Activated CD4-positive, CD25-positive, alpha-beta regulatory T cell treated with anti-CD3 and anti-CD28 coated beads, Interleukin-2, amount 50 U/mL, for 72 hours (primary cell): ENCODE measurements around the gene CNRIP1.

Source experiments
- DNase-seq: peaks from one replicate; pipeline ENCODE4 v3.0.0; 2021

The CNRIP1 gene

DNA sequence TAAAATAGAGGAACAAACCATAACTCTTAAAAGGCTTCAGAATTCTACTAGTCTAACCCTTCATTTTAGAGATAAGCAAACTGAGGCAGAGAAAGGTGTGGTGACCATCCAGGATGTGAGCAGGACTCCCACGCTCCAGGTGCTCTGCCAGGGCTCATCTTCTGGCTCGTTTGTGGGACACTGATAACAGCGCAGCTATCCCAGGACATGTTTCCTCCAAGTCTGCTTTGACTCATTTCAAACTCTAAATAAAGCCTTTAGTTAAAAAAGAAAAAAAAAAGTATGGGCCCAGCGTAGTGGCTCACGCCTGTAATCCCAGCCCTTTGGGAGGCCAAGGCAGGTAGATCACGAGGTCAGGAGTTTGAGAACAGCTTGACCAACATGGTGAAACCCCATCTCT, 28.4 kb downstream of the CNRIP1 start:
- no peak for DNase-seq

DNA sequence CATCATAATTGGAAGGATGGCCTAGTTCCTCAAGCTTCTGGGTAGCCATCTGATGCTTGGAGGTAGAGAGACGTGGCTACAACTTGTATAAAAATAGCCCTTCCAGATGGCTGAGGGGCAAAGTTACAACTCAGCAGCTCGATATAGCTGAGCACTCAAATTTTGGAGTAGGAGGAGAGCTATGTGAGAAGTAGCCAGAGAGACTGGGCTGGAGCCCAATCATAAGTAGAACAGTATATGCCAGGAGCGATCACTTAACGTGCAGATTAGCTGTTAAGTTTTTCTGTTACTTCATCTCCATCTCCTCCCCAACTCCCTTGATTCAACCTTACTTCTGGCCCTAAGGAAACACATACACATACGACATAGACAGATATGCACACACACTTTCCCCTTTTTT, 28.8 kb downstream of the CNRIP1 start:
- DNase-seq, result no peak

DNA sequence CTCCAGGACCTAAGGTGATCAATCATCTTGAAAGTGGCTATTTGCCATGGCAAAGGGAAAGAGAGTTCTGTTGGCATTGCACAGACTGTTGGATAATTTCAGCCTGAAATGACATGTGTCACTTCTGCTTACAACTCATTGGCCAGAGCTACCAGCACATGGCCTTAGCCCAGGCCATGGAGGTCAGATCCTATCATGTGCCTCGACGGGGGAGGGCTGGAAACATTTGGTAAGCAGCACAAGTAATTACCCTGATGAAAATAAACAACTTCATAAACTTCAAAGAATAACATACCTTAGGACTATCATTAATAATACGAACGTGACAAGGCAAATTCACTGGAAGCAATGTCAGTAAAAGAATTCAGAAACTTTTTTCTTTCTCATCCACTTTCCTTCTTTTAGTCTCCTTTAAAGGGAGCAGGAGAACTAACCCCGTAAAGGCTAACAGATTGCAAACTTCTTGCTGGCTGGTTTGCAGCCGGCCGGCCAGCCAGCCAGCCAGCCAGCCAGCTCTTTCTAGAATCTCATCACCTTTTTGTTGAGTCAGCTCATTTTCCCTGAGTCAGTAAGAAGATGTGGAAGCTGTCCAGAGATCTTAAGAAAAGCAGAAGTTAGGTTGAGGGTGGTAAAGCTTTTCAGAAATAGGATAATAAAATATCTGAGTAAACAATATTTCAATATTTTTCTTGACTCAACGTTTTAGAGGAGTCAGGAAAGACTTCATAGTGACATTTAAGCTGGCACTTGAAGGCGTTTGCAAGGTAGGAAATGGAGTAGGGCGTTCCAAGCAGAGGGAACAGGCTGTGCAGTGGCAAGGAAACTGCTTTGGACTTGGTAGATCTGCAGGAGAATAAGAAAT, 31.9 kb downstream of the CNRIP1 start:
- no peak for DNase-seq

DNA sequence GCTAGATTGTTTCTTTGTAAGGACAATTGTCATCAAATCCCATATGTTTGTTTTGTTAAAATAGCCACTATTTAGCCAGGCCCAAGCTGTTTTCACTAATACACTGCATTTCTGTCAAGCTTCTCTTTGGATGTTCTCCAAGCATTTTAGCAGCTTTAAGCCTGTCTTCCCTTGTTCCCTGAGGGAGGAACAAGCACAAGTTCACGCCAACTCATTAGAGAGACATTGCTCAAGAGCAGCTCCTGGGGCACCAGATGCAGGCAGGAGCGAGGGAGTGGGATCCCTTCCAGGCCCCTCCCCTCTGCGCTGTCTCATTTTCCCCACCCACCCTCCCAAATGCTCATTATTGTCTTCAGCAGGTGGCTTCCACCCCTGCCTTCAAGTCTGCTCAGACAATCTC, 34.9 kb downstream of the CNRIP1 start:
- no peak for DNase-seq

DNA sequence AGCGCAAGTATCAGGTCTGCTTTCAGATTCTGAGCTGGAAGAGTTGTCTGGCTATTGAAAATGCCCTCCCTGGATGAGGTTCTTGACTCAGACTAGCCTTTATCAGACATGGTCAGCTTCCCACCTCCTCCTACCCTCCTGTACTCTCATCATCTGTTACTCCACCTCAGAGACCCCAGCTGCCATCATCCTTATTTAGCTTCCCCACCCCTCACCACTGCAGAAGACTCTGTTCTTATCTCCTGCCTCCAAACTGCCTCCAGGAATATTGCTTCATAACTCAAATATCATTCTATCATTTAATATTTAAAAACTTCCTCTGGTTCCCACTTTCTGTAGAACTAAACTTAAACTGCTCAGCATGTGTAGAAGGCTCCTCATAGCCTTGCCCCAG, 36.3 kb downstream of the CNRIP1 start:
- DNase-seq, result no peak

DNA sequence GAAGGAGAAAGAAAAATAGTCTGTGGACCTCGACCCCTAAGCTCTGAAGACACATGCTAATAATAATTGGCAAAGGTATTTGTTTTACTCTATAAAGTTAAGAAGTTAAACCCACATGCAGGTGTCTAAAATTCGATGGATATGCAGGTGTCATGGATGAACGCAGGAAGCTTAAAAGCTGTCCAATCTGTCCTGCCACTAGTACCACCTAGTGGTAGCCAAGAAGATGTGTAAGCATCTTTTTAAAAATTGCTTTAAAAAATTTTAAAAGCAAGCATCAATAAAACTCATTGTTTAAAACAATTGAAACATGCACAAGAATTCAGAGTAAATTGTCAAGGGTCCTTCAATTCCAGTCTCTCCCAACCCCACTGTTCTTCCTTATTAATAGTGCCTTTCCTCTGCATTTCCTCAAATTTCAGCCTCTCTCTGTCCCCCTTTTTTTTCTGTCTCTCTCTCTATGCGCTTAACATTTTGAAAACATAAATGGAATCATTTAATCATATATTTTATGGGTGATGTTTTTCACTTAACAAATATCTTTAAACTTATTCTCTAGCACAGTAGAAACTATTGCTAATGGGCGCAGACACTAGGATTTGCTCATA, 36.8 kb downstream of the CNRIP1 start:
- DNase-seq, result no peak

DNA sequence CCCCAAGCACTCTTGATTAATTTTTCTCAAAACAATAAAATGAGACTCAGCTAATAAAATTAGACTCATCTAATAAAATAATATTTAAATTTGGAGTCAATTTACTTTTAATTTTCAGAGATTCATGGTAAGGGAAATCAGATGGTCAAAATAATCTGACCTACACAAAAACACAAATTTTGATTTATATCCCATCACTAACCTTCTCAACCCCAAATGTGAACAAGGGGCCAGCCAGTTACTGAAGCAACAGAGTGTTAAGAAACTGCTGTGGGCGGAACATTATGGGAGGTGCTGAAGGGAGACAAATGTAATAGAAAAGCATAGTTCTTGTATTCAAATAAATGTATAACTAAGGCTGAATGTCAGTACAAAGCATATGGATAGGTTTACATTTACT, 39.0 kb downstream of the CNRIP1 start:
- no peak for DNase-seq

DNA sequence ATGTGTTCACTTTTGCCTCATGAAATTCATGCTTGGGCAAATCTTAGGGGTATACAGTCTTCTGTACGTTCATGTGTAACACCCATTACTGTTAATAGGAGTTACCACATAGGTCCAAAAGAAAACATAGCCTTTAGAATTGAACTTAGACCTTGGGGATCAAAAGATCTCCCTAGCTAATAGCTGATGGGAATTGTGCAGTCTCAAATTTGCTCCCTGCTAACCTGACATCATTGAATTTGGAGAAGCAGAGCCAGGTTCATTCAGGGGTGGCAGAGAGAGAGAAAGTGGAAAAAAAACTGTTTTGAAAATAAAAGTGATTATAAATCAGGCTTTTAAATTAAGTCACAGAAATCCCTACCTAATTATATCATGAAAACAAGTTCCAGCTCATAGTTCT, 39.4 kb downstream of the CNRIP1 start:
- no peak for DNase-seq

DNA sequence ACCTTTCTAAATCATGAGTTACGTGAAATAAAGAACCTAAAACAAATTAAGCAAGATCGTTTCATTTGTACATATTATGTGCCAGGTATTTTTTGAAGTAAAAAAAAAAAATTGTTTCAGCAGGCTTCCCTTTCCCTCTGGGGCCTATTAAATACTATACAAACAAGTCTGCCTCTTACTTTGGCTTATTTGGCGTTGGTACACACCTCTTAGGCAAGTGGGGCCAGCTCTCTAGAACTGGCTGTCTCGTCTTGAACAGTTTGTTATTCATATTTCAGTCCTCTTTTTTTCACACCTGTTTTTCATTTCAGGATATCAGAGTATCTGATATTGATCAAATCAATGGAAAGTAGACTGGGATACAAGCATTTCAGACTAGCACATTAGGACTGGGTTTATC, 40.1 kb downstream of the CNRIP1 start:
- no peak for DNase-seq

DNA sequence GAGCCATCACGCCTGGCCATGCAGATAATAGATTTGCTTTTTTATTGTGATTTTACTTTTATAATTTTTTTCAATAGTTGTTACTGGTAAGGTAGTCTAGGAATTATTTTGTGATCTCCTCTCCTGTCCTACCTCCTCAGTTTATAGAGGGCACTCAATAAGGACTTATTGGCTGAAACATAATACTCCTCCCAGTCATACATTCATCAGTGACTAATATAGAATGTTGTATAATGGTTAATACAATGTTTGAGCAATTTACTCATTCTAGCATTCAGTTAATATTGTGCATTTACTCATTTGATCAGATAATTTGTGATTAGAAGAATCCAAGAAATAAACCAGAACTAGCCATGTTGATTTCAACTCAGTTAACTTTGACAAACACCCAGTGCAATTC, 41.6 kb downstream of the CNRIP1 start:
- no peak for DNase-seq

DNA sequence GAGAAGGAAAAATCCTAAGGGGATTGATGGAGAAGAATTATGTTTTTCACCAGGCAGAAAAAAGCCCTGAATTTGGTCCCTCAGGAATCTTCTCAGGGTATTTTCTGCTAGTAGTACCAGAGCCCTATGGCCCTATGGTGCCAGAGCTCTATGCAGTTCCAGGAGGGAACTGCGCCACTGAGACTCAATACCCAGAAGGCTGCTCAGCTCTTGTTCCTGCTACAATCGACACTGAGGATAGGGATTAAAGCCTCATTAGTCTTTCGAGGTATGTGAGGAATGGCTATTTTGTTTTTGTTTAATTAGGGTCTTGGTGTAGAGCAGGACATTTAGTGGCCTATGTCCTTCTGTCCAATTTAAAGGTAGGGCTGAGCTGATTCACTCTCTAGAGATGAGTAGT, 45.7 kb downstream of the CNRIP1 start:
- DNase-seq, result no peak

DNA sequence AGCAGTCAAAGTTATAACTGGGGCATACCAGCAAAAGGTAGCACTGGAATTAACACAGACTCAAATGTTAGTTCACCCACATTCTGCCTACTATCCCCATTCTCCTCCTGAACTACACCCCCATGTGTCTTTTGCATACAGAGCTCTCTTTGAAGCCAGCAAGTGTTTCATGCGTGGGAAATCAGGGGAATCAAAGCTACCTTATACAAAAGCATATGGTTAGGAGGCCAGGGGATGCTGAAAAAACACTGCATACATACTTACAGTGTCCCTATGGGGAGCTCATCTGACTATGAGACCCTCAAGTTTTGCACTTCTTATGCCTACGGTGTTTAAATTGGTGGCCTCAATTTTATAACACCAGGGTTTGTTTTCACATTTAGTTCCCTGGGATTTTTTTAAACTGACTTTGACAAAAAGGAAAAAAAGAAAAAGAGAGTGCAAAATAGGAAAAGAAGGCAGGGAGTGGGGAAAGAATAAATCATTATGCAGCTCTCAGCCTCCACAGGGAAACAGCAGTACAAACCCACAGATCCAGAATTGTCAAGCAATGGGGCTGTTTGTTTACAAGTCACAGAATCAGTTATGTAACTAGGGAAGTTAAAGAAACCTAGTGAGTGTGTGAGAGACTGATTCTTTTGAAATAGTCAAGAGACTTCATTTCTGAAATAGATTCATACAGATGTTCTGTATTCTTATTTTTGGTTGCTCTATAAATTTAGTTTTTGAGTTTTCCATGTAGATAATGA, 47.3 kb downstream of the CNRIP1 start:
- DNase-seq, result no peak

DNA sequence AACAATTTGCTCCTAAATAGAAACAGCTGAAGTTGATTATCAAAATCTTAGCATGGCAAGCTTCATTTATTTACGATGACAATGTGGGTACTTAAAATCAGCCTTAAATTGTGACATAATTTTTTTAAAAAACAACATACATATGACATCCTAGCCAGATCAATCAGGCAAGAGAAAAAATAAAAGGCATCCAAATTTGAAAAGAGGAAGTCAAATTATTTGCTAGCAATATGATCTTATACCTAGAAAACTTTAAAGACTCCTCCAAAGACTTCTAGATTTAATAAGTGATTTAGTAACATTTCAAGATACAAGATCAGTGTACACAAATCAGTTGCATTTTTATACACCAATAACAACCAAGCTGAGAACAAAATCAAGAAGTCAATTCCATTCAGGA, 53.1 kb downstream of the CNRIP1 start:
- no peak for DNase-seq

DNA sequence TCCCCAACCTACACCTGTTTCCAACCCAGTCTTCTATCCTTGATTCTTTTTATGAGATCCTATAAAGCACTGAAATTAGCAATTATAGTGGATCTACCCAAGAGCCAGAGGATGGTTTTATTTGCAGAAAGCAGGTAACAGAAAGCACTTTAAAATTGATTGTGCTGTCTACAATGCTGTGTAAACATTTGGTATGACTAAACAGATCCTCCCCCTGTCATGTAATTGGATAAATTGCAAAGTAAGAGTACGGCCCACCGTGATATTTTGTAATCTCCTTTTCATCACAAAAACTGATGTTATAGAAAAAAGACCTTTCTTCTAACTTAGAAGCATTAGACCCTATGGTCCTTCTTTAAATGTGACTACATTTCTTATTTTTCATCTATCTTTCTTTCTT, 56.1 kb downstream of the CNRIP1 start:
- no peak for DNase-seq

DNA sequence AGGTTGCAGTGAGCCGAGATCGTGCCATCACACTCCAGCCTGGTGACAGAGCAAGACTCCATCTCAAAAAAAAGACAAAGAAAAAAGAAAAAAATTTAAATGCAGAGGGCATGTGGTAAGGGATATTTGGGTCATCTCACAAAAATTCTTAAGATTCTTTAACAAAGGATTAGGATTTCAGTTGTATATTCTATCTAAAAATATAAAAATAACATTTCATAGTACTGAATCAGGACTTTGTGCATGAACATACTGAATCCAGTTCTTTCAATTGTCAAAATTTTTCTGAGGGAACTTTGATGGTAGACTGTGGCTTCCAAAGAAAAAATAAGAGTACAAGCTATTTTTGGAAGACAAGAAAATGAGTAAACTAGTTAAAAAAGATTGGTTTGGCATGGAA, 60.9 kb downstream of the CNRIP1 start:
- no peak for DNase-seq

DNA sequence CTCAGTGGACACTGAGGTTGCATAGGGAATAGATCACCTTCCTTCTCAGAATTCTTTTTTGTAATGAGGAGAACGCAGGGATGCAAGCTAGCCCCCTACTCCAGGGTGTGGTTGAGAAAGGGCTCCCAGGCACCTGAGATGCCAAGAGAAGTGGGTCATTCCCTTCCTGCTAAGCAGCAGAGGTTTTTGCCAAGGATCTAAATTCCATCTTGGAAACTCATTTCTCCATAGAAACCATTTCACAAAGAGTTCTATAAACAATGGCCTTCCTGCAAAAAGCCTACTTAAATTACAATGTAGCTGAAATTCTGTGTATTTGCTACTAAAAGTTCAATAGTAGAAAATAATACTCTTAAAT, 63.7 kb downstream of the CNRIP1 start:
- DNase-seq, result no peak

DNA sequence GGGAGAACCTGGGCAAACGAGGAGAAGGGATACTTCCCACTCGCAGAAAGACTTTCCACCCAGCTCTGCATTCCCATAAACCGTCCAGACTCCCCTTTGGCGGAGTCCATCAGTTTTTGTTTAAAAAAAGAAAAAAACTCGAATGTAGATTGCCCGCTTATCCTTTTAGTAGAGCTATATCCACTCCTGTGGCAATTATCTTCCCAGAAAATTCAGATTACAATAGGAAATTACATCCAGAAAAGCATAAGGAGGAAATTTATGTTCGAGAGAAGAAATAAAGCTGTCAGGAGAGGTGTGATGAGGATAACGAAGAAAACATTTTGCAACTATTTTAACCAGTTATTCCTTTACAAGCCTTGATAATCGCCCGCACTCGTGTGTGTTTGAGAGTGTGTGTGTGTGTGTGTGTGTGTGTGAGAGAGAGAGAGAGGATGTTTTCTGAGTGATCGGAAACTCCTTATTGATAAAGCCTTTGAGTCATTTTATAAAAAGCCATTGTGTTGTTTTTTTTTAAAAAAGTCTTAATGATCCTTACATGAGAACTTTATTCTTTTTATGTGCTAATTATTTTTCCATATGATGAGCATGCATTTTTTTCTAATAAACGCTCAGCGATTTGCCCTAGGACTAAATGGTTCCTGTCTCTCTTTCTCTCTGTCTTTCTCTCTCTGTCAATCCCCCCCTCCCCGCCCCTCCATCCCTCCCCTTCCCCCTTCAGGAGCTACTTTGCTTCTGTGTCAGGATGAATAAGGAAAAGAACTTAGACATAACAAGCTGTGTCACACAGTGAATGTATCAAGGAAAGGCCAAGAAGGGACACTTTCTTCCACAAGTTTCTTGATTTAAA, 66.3 kb downstream of the CNRIP1 start:
- DNase-seq, result no peak

DNA sequence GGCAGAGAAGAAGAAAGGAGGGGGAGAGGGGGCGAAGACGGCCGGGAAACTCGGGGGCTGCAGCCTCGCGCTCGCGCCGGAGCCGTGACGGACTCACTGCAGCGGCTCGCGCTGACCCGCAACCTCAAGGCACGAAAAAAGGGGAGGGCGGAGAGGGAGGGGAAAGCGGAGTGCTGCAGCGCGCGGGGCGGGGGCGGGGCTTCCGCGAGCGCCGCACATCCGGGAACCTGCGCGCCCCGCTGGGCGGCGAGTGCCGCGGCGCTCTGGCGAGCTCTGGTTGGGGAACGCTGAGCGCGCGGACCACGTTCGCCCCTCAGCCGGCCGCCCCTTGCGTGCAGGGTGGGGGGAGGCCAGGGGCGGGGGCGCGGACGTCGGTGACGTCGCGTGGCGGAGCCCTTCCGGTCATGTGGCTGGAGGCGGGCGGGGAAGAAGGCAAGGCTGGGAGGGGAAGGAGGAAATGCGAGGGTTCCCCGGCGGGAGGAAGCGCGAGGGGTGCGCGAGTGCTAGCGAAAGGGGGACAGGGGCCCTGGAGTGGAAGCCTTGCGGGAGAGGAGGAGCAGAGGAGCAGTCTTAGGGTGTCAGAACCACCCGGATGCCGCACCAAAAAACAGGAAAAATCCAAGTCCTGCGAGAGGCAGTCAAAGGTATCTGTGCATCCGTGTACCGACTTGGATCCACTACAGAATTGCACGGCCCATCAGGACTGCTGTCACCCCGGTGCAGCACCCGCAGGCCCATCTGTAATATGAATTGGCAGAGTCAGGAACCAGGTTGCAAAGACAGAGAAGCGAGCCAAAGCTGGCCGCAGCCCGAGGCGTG, 67.1 kb downstream of the CNRIP1 start, which contains the start of gene PPP3R1:
TSS of gene PPP3R1 (minus strand) at position 133 of the 819 bp plus-strand sequence. CDS start 405 bp downstream, outside the sequence.
- peak; percentile 92 for DNase-seq

DNA sequence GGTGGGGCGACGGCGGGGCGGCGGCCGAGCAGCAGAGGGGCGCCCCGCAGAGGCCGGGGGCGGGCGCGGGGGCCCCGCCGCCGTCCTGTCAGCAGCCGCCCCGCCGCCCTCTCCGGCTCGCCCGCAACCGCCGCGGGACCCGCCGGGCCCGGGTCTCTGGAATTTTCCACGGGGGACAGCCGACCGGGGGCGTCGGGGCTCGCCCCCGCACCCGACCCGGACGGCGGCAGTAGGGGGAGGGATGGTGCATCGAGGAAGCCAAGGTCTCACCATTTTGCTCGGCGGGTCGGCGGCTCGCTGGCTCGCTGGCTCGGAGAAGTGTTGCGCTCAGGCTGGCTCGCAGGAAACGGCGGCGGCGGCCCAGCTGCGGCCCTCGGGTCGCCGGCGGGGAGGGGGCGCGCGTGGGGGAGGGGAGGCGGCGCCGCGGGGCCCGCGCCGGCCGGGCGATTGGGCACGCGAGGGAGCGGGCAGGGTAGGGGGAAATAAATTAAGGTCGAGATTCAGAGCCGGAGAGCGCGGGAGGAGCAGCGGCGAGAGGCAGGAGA, 67.8 kb downstream of the CNRIP1 start:
- peak; percentile 66 for DNase-seq

DNA sequence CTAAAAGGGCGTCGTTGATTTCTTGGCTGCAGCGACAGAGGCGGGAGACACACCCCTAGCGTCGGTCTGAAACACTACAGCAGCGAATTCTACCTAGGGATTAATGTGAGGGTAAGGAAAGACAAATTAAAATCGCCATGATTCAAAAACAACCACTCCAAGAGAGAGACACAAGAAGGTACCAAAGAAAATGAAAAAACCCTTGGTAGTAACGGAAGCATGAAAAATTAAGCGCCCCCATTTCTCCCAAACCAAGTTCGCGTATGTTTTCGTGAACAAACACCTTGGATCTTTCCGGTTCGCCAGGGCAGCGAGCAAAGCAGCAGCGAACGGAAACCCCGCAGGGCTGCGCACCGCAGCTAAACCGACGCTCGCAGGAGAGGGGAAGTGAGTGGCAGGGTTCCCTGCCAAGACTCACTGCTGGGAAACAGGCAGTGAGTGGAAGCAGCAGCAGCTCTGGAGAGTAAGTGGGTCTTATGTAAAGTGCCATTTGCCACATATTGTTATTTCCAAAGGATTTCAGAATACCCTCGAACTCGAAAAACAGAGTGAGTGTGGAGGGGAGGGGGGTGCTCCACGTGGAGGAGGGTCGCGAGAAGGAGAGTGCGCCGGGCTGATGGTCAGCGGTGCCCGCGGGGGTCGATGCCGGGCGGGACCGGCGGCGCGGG, 68.4 kb downstream of the CNRIP1 start:
- DNase-seq, result peak; percentile 57

DNA sequence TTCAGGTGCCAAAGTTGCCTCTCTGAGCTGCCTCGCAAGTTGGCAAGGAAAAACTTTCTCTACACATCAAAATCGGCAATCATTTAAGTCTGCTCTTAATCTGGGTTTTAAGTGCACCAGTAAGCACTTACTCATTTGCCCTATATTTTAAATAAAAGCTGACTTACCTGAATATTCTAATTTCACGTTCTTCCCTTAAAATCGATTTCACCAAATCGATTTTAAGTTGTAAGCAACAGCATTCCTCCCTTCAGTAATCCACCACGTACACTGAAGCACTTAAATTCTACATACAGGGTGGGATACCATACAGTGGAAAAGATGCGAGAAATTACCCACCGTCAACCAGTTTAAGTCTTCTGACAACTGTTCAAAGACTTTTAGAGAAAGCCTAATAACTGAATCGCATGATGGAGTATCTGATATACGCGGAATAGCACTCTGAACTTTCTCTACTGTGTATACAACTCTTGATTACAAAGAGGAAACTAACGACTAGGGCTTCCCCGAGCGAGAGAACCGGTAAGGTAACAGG, 69.0 kb downstream of the CNRIP1 start:
- DNase-seq, result no peak
